Metanephros (tissue), 2 donors: ENCODE results near the gene PNLDC1. TPM values are rescaled to one million over a fixed set of nuclear protein-coding genes. Genes with fewer than 3 reads are reported as not detected.

Source experiments
- small RNA-seq: library from RNA; depleted of rRNA; stranded (forward); fragments of <200 nt; gene quantifications from one replicate; pipeline ENCODE3, GENCODE V24; 2014; ENCODE audit warnings: low replicate concordance
- total RNA-seq: library from RNA; depleted of rRNA; stranded (reverse); fragments of >200 nt; gene quantifications from one replicate; pipeline ENCODE4 v1.2.3, GENCODE V29; 2014

The PNLDC1 gene, protein sequence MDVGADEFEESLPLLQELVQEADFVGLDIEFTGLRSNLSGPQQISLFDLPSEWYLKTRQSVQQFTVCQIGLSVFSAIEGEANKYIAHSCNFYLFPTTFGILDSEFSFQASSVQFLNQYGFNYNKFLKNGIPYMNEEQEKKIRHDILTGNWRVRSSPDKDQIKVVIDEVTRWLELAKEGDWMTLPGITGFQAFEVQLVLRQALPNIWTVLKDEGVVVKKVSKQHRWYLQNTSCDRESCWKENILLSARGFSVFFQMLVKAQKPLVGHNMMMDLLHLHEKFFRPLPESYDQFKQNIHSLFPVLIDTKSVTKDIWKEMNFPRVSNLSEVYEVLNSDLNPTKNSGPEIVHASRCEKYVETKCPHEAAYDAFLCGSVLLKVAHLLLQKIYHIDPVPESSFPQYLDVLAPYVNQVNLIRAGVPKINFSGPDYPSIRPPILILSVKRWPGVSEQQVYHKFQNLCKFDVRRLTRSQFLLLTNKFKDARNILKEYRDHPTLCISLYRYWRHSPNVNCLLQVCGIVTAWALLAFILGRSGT
- not detected for total RNA-seq

GRCh38 chr6:159800141-159800865 is at the start of gene PNLDC1:
TSS of gene PNLDC1 (plus strand) at chr6:159800276. CDS start at chr6:159800308, 32 bp downstream.

GRCh38 chr6:159761873-159762680 is 38.0 kb upstream of the PNLDC1 start, which contains the start of gene ACAT2:
TSS of gene ACAT2 (plus strand) at chr6:159762045. CDS start at chr6:159762088, 43 bp downstream.

DNA sequence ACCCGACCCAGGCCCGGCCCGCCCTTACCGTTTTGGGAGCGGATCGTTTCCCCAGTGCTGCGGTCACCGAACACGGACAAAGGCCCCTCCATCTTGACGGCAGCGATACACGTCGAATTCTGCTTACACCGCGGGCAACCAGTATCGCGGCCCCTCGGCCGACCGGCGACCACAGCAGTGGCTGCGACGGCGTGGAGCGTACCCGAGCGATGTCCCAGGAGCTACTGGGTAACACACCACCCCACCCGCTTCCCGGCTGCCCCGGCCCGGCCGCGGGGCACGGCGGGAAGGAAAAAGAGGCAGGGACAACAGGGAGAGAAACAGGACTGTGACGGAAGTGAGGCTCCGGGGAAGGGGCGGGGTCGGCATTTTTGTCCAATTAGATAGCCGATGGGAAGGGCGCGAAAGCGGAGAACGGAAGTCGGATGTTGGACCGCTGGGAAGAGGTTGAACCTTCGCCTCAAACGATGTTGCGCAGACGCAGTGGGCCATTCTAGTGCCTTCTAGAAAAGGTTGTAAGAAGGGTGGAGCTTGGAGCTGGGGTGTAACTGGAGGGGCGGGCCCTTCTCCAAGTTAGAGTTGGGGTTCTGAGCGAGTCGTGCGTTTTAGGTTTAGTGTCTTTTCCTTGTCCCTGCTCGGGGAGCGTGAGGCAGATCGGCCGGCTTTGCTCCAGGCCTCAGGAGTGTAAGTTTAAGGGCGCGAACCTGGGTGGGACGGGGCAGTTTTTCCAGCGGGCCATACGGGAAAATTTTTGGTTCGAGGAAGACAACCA is 10.5 kb upstream of the PNLDC1 start, which contains the start of gene TCP1:
Gene TCP1 (minus strand): TSS at position 226 of the 772 bp plus-strand sequence. CDS start 134 bp downstream, at position 92.

DNA sequence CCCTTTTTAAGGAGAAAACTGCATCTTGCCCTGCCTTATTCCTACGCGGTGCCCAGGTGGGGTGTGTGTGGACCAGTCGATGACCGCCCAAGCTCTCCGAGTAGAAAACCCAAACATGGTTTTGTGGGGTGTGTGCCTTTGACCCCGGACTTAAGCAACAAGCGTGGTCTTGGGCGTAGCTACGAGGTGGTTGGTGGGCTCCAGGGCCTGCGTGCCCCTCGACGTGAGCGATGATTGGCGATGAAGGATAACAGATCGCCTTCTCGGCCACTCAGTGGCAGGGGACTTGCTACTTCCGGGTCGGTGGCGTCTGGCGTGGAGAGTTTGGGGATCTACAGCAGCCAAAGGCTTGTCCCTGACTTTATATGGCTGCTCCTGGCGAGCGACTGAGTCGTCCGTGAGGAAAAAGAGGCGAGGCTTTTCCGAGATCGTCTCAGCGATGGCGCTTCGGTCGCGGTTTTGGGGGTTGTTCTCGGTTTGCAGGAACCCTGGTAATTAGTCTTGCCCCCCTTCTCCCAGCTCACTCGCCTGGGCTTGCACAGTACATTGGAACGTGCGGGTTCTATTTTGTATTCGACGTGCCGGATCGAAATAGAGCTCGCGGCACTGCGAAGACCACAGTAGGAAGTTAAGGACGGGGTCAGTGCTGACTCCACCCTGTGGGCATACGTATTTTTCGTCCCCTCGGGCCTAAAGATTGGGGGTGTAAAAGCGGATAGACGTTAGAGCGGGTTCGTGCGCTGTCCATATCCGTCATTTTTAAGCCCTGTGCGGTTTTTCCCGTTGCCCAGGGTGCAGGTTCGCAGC is 9.7 kb upstream of the PNLDC1 start, which contains the start of gene MRPL18:
Gene MRPL18 (plus strand): TSS at position 319 of the 807 bp plus-strand sequence. CDS start 121 bp downstream, at position 440.

Small RNAs within 50 kb of the gene (small RNA-seq; reads per million reads assigned to genes)
- 49.0 reads per million, percentile 97 among the genes with 10 or more reads in this experiment for gene SNORA20
- gene SNORA29, result not detected

Other genes with a start within 250 kb of the PNLDC1 start
- 181 TPM for gene SOD2, start 107.0 kb upstream of the PNLDC1 start, total RNA-seq
- gene WTAP, start 72.8 kb upstream of the PNLDC1 start, total RNA-seq, result 91.0 TPM
- 12.6 TPM for gene ACAT2, start 38.2 kb upstream of the PNLDC1 start, total RNA-seq
- 253 TPM for gene TCP1, start 10.7 kb upstream of the PNLDC1 start, total RNA-seq
- 25.7 TPM for gene MRPL18, start 9.8 kb upstream of the PNLDC1 start, total RNA-seq
- not detected for gene MAS1, start 90.7 kb downstream of the PNLDC1 start, total RNA-seq
- gene IGF2R, start 168.8 kb downstream of the PNLDC1 start, total RNA-seq, result 127 TPM